PC-3 (cell line): ENCODE data around the gene NR1H4.

ENCODE experiments used
- EZH2 ChIP-seq: fragments of 300-600 bp; sonication (generic); IDR thresholded peaks from one replicate; pipeline ENCODE4 v1.6.1; 2017; ENCODE audit warnings: antibody characterized with exemption, mild to moderate bottlenecking, low read length; ENCODE audit not compliant: unreplicated experiment
- EZH2phosphoT487 ChIP-seq: fragments of 300-600 bp; sonication (generic); IDR thresholded peaks from 2 replicates; pipeline ENCODE4 v1.6.1; 2018; ENCODE audit warnings: mild to moderate bottlenecking, antibody characterized with exemption, low read length, borderline replicate concordance
- TF ChIP-seq, protein P1 (sequence below): fragments of 300-600 bp; sonication (generic); conservative IDR thresholded peaks from 2 replicates; pipeline ENCODE4 v1.5.1; 2017; ENCODE audit warnings: antibody characterized with exemption, low read depth, mild to moderate bottlenecking, low read length

DNA sequence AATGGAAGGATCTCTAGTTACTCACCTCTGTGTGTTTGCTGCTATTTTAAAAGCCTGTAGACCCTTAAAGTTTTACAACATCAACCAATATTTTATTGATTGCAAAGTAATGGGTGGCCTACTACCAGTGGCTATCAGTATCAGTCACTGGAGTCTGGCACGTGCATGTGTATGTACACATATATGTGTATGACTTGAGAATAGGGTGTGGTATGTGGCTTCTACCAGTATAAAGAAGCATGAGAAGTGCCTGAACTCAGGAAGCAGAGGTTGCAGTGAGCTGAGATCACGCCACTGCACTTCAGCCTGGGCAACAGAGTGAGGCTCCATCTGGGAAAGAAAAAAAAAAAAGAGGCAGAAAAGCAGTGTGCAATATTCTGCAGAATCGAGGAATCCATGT lies 54.4 kb downstream of the NR1H4 start:
- TF ChIP-seq EZH2phosphoT487, result no peak
- TF ChIP-seq, protein P1, sequence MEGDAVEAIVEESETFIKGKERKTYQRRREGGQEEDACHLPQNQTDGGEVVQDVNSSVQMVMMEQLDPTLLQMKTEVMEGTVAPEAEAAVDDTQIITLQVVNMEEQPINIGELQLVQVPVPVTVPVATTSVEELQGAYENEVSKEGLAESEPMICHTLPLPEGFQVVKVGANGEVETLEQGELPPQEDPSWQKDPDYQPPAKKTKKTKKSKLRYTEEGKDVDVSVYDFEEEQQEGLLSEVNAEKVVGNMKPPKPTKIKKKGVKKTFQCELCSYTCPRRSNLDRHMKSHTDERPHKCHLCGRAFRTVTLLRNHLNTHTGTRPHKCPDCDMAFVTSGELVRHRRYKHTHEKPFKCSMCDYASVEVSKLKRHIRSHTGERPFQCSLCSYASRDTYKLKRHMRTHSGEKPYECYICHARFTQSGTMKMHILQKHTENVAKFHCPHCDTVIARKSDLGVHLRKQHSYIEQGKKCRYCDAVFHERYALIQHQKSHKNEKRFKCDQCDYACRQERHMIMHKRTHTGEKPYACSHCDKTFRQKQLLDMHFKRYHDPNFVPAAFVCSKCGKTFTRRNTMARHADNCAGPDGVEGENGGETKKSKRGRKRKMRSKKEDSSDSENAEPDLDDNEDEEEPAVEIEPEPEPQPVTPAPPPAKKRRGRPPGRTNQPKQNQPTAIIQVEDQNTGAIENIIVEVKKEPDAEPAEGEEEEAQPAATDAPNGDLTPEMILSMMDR, result no peak
- TF ChIP-seq EZH2, result no peak
